GM19397 (cell line): ENCODE data around the gene CYP4F8.
"Not testable (repeated sequence)": the region's sequence is repeated elsewhere in the genome, so short reads cannot be mapped to it uniquely, and the experiment has no call there.

Experiments
- ATAC-seq: cut with Tn5 transposase; IDR thresholded peaks from one replicate; pipeline ENCODE4 v1.9.1; 2021; ENCODE audit warnings: mild to moderate bottlenecking, moderate library complexity; ENCODE audit not compliant: unreplicated experiment

Gene CYP4F8, protein sequence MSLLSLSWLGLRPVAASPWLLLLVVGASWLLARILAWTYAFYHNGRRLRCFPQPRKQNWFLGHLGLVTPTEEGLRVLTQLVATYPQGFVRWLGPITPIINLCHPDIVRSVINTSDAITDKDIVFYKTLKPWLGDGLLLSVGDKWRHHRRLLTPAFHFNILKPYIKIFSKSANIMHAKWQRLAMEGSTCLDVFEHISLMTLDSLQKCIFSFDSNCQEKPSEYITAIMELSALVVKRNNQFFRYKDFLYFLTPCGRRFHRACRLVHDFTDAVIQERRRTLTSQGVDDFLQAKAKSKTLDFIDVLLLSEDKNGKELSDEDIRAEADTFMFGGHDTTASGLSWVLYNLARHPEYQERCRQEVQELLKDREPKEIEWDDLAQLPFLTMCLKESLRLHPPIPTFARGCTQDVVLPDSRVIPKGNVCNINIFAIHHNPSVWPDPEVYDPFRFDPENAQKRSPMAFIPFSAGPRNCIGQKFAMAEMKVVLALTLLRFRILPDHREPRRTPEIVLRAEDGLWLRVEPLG

DNA sequence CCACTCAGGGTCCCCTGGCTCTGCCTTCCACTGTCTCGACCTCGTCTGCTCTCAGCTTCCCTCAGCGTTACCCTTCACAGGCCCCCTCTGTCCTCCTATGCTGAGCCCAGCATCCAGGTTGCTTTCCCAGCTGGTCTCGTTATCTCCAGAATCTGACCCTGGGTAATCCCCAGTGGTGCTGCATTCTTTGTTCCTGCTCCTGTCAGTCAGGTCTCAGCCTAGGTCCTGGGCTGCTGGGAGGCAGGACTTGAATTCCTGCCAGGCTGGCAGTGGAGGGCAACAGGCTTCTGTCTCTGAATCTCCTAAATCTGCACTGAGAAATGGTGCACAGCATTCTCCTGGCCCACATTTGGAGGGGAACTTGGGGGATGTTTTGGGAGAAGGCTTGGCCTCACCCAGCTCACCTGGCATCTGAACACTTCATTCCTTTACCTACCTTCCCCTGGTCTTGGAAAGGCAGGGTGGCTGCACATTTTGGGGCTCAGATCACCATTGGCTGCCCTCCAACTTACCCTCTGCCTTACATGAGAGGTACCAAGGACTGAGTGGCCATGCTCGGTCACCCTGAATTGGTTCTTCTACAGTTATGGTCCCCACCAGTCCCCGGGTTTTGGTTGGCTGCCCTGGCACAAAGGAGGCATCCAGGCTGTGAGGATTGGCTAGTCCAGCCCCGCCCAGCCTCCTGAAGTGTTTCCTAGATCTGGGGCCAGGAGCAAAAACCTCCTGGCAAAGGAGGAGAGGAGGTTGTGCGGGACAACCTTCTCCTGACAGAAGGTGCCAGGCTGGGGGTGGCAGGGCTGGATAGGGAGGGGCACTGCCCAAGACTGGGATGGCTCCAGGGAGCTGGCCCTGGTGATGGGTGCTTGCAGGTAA is at the start of gene CYP4F8:
Gene CYP4F8 (plus strand): TSS at position 712 of the 873 bp plus-strand sequence. CDS start 399 bp downstream, outside the sequence.
- no peak for ATAC-seq

DNA sequence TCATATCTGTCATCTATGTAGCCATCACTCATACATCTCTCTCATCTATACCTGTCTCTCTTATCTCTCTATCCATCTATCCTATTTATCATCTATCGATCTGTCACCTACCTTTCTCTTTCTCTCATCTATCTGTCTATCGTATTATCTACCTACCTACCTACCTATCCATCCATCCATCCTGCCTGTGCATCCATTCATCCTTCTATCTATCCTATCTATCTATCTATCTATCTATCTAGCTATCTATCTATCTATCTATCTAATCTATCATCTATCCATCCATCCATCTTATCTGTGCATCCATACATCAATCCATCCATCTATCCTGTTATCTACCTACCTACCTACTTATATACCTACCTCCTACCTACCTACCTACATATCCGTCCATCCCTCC is 44.6 kb upstream of the CYP4F8 start:
- ATAC-seq, result no peak

DNA sequence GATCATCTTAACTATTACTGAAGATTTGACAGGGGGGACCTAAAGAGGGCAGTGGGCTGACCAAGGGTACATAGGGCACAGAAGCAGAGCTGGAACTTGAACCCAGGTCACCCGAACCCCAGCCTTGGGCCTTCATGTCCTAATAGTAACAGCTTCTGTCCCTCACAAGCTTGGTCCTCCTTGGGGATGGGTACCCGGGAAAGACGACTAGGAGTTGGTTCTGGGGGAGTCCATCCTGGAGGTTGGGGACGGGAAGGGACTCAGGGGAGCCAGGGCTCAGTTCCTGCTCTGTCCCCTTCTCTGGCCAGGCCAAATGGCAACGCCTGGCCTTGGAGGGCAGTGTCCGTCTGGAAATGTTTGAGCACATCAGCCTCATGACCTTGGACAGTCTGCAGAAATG is 39.6 kb upstream of the CYP4F8 start:
- ATAC-seq, result no peak

DNA sequence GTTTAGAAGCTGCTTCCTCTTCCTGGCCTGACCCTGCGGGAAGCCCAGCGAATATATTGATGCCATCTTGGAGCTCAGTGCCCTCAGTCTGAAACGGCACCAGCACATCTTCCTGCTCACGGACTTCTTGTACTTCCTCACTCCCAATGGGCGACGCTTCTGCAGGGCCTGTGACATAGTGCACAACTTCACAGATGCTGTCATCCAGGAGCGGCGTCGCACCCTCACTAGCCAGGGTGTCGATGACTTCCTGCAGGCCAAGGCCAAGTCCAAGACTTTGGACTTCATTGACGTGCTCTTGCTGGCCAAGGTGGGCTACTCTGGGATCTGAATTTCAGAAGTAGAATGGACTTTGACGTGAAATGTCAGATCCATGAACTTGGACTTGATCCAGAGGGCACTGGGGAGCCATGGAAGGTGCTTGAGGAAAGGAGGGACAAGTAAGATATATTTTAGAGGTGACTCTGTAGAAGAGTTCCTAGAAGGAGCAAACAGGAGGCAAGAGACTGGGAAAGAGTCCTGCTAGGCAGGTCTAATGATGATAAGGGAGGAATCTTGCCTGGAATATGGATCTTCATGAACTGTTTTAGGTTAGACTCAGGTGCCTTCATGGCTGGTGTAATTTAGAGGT is 38.4 kb upstream of the CYP4F8 start:
- no peak for ATAC-seq

DNA sequence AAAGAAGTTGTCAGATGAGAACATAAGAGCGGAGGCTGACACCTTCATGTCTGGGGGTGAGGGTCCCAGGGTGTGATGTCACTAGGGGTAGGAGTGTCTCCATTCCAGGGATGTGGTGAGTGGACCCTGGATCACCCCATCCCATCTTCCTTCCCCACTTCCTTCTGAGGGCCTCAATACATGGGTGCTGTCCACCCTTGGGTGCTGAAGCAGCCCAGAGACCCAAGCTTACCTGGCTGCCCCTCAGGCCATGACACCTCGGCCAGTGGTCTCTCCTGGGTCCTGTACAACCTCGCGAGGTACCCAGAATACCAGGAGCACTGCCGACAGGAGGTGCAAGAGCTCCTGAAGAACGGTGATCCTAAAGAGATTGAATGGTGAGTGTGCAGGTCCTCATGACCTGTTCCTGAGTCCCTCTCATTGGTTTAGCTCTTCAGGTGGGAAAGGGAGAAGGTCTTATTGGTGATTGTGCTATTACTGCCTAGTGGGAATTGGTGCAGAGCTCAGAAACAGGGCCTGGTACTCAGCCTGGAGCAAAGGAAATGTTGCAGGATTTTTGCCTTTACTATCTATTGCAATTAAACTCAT is 37.7 kb upstream of the CYP4F8 start:
- no peak for ATAC-seq

DNA sequence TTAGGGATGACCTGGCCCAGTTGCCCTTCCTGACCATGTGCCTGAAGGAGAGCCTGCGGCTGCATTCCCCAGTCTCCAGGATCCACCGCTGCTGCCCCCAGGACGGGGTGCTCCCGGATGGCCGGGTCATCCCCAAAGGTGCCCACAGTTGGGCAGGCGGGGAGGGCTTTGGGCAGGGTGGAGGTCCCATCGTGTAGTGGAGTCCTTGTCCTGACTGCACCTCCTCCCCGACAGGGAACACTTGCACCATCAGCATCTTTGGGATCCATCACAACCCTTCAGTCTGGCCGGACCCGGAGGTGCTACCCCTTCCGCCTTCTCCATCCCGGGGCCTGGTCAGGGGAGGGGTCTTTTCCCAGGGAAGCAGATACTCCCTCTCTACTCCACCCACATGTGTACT is 31.7 kb upstream of the CYP4F8 start:
- no peak for ATAC-seq

DNA sequence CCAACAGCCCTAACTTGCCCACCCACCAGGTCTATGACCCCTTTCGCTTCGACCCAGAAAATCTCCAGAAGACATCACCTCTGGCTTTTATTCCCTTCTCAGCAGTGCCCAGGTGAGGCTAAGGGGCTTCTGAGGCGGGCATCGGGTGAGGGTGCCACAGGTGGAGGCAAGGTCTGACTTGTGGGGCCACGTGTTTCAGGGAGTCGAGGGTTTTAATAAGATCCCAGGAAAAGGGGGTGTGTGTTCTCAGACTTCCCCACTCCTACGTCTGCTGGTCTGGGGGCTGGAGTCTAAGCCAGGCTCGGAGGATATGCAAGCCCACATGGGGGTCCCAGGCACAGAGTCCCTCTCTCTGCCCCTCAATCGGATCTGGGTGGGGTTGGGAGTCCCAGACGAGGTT is 30.9 kb upstream of the CYP4F8 start:
- ATAC-seq, result no peak

DNA sequence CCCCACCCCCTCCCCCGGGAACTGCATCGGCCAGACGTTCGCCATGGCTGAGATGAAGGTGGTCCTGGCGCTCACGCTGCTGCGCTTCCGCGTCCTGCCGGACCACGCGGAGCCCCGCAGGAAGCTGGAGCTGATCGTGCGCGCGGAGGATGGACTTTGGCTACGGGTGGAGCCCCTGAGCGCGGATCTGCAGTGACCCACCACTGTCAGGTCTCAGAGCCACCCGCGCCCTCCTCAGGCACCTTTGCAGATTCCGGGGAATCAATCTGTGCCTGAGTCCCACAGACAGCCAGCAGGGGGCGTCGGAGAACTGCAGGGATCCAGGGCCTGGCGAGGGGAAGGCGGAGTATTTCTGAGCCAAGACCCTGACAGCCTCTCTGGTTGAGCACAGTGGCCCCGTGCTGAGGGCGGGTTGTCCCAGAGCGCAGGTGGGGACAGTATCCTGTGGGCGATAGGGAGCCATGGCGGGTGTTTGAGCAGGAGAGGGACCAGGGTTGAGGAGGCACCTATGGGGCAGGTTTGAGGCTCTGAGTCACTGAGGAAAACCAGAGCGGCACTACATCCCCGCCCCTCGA is 30.4 kb upstream of the CYP4F8 start:
- ATAC-seq, result no peak

DNA sequence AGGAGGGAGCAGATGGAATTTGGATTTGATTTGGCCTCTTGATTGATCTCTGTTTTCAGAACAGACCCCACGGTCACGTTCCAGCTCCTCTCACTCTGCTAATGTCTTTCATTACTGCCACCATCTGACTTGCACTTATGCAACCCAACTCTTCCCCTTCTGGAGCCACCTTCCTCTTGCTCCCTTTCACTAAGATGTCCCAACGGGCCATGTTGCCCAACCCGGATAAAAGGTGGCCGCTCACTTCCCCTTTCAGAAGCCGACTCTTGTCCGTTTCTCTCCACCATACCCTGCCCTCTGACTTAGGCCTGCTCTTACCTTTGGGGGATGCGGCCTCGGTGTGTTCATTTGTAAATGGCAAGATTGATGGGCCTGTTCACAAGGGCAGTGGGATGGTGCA is 27.4 kb upstream of the CYP4F8 start:
- ATAC-seq, result no peak

DNA sequence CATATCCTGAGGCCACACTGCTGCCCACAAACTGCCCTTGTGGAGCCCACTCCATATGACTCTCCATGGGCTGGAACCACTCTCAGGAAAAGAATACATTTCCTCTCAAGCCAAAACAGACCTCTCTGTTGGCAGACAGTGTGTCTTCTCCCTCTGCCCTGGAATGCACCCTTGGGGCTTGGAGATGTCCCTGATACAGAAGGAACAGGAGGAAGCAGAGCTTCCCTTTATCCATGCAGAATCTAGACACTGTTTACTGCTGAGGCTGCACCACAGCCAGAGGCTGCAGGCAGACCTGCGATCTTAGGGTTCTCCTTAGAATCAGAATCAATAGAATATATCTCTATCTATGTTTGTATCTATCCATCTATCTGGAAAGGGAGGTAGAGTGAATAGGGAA is 26.8 kb upstream of the CYP4F8 start:
- ATAC-seq, result no peak

DNA sequence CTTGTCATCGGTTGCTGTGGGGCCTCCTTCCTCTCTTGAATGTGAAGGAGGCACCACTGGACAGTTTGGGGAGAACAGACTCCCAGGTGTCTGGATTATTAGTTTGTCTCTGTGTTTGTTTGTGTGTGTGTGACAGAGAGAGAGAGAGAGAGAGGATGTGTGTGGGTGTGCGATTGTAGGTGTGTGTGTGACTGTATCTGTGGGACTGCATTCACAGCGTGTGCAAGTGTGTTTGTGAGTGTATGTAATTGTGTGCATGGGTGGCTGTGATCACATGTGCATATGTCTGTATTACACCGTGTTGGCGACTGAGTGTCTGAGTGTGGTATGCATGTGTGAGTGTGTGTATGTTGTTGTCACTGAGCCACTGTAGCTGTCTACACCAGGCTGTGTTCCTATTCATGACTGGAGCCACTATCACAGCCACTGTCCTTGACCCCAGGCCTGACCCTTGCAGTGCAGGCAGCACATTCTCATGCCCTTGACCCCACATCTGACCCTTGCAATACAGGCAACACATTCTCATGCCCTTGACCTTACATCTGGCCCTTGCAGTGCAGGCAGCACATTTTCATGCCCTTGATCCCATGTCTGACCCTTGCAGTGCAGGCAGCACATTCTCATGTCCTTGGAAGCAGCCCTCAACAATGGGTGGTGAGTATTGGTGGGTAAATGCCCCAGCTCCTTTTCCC is 25.1 kb upstream of the CYP4F8 start:
- ATAC-seq, result no peak

DNA sequence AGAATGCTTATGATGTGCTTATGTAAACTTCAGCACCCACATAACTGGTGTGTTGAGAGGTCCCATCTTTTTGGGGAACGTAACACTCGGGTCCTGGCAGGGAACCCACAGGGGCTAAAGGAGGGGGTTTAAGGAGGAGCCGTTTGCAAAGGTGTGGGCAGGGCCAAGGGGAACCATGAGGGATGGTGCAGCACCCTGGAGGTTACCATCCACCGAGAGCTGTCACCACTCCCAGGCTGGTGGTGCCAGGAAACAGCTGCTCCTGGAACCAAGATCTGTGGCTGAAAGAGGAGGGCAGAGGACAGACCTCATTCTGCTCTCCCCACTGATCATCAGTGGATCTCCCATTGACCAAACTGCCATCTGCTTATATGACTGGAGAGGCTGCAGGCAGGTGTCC is 23.2 kb upstream of the CYP4F8 start:
- ATAC-seq, result no peak

DNA sequence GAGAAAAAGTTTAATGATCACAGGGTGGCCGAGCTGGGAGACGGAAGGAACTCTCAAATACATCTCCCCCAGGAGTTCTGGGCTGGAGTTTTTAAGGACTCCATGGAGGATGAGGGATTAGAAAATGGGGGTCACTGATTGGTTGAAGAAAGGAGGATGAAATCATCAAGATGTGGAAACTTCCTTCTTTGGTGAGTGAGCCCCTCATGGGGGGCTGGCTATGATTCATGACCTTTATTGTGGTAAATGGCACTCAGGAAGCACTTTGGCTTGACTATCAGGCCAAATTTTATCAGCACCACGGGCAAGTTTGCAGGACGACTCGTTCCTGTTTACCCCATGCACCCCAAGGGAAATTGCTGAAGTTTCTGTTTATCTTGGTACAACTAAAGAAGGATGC is 22.5 kb upstream of the CYP4F8 start:
- ATAC-seq, result not testable (repeated sequence)

DNA sequence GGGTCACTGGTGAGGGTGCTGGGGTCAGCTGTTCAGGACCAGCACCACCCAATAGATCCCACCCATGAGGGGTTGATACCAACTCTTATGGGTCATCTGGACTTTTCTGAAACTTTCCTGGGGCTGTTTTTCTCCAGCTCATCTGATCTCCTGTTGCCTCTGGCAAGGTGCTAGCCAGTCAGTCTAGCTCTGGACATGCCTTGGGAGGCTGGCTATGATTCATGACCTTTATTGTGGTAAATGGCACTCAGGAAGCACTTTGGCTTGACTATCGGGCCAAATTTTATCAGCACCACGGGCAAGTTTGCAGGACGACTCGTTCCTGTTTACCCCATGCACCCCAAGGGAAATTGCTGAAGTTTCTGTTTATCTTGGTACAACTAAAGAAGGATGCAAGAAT is 21.3 kb upstream of the CYP4F8 start:
- ATAC-seq, result not testable (repeated sequence)

DNA sequence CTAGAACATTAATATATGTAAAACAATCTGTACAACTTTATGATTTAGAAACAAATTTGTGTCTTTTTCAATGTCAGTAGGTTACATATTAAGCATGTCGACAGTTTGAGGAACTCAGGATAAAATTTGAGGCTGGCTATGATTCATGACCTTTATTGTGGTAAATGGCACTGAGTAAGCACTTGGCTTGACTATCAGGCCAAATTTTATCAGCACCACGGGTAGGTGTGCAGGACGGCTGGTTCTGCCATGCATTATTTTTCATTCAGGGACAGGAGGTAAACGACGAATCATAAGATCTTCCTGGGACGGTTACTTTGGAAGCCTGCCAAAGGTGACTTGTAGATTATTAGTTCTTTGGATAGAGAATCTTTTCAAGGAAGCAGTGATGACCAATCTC is 19.9 kb upstream of the CYP4F8 start:
- ATAC-seq, result no peak

DNA sequence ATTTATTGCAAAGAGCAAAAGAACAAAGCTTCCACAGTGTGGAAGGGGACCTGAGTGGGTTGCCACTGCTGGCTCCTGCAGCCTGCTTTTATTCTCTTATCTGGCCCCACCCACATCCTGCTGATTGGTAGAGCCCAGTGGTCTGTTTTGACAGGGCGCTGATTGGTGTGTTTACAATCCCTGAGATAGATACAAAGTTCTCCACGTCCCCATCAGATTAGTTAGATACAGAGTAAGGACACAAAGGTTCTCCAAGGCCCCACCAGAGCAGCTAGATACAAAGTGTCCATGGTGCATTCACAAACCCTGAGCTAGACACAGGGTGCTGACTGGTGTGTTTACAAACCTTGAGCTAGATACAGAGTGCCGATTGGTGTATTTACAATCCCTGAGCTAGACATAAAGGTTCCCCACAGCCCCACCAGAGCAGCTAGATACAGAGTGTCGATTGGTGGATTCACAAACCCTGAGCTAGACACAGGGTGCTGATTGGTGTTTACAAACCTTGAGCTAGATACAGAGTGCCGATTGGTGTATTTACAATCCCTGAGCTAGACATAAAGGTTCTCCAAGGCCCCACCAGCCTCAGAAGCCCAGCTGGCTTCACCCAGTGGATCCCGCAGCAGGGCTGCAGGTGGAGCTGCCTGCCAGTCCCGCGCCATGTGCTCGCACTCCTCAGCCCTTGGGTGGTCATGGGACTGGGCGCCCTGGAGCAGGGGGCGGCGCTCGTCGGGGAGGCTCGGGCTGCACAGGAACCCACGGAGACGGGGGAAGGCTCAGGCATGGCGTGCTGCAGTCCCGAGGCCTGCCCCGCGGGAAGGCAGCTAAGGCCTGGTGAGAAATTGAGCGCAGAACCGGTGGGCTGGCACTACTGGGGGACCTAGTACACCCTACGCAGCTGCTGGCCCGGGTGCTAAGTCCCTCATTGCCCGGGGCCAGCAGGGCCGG is 6.8 kb upstream of the CYP4F8 start:
- not testable (repeated sequence) for ATAC-seq

DNA sequence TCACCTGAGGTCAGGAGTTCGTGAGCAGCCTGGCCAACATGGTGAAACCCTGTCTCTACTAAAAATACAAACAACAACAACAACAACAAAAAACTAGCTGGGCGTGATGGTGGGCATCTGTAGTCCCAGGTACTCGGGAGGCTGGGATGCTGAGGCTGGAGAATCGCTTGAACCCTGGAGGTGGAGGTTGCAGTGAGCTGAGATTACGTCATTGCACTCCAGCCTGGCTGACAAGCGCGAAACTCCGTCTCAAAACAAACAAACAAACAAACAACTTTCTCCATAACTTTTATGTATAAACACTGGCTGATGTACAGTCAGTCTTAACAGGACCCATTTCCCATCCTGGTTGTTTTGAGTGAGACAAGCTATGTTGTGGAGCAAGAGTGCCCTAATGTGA is 5.8 kb upstream of the CYP4F8 start:
- no peak for ATAC-seq

DNA sequence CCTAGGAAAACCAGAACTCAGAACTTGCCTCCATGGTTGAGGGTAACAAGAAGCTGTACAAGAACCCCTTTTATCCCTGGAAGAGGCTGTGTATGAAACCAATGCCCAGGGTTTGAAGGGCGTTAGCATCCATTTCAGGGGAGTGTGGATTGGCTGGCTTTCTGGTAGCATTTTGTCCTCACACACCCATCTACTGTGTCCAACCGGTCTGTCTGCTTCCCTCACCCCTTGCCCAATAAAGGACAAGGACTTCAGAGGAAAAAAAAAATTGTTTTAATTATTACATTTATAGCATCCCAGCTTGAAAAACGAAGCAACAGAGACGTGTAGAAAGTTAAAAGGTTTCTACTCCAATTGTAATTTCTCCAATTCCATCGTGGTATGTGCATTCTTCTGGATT is 2.7 kb upstream of the CYP4F8 start:
- ATAC-seq, result no peak

DNA sequence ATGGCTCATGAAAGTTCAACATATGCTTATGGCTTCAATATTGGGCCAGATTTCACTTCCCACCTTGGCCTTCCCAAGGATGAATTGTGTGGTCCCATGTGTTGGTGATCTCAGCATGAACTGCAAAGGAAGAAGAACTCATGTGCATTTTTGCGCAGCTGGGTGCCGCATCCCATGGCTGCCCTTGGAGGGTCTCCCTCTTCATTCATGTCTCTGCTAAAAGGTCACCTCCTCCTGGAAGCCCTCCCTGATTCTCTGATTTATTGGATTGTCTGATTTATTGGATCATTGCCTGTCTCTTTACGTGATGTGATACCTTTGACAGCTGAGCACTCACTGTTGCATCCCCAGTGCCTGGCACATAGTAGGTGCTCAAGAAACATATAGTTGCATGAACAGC is 1.7 kb upstream of the CYP4F8 start:
- no peak for ATAC-seq
